Left ventricle myocardium inferior (tissue), 1 donor: ENCODE data around the gene GMFB. TPM values are rescaled to one million over a fixed set of nuclear protein-coding genes. Genes with fewer than 3 reads are reported as not detected.
A peak's percentile ranks its signal among the peaks of the same experiment; 100 is the strongest.

Source experiments
- DNase-seq: peaks from one replicate; pipeline ENCODE4 v3.0.0-alpha.2; 2020
- H3K27ac ChIP-seq: fragments of 200-600 bp; replicated peaks from 2 replicates; pipeline ENCODE4 v1.8.0; 2021
- H3K27me3 ChIP-seq: fragments of 200-600 bp; 2 replicates; pipeline ENCODE4 v1.8.0; 2021; ENCODE audit warnings: low read depth
- H3K36me3 ChIP-seq: fragments of 200-600 bp; 2 replicates; pipeline ENCODE4 v1.8.0; 2021
- H3K4me1 ChIP-seq: fragments of 200-600 bp; 2 replicates; pipeline ENCODE4 v1.8.0; 2021
- H3K4me3 ChIP-seq: fragments of 200-600 bp; 2 replicates; pipeline ENCODE4 v1.8.0; 2021; ENCODE audit warnings: mild to moderate bottlenecking, moderate library complexity
- H3K9me3 ChIP-seq: fragments of 200-600 bp; replicated peaks from 2 replicates; pipeline ENCODE4 v1.8.0; 2021
- intact Hi-C: fragments of 100-400 bp; cut with micrococcal nuclease; formaldehyde crosslinking; loops from one replicate; pipeline ENCODE4 v1.11.0; 2022
- long read RNA-seq: library from polyadenylated mRNA; unstranded; transcript quantifications from one replicate; pipeline ENCODE4 v2.0.0, GENCODE V29; 2021
- total RNA-seq: library from RNA; stranded (reverse); fragmentation: NEBNext Ultra II Directional; extraction: Animal tissue kit (Norgen Biotek cat#: 25700); gene quantifications from one replicate; pipeline ENCODE4 v1.2.1, GENCODE V29; 2021
- TF ChIP-seq, protein P1 (sequence below): fragments of 200-600 bp; IDR thresholded peaks from 2 replicates; pipeline ENCODE4 v1.8.0; 2021; ENCODE audit warnings: antibody characterized with exemption, mild to moderate bottlenecking, borderline replicate concordance
- donor health status: DM: no; HTN: yes; CAD: no; lungs with severe emphysema.

The GMFB gene
- 23.4 TPM for total RNA-seq
- long read RNA-seq, full-length matches to known transcripts, result 19 of 30 reads
- long read RNA-seq, partial matches to known transcripts, result 2 of 30 reads
- long read RNA-seq, other reads (novel, unspliced or antisense), result 9 of 30 reads

DNA sequence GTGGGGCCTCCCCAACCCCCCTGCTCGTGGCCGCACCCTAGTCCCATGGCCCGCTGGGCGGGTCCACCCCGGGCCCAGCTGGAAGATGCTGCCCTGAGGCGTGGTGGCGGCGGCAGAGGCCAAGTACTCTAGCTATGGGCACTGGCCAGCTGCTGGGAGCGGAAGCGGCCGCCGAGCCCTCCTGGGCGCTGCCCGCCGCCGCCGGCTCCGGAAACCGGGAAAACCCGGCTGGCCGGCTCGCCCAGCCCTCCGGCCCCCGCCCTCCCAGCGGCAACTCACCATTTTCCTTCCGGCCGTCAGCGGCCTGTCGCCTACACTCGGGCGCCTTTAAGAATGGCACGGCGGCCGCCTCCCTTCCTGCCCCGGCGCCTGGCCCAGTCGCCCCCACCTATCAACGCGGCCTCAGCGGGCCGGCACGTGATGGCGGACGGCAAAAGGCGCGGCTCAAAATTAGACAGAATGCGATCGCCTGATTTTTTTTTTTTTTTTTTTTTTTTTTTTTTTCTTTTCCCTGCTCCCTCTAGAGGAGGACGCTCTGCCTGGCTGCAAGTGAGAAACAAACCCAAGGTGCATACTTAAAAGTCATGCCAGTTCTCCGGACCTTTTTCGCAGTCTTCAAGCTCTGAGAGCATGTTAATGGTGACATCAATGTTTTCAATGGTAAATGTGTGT, at the start of gene GMFB:
TSS of gene GMFB (minus strand) at position 335 of the 672 bp plus-strand sequence. CDS start at position 282, 53 bp downstream.
- H3K4me3 ChIP-seq, result peak within 1 kb of the TSS; percentile 85
- TF ChIP-seq, protein P1, sequence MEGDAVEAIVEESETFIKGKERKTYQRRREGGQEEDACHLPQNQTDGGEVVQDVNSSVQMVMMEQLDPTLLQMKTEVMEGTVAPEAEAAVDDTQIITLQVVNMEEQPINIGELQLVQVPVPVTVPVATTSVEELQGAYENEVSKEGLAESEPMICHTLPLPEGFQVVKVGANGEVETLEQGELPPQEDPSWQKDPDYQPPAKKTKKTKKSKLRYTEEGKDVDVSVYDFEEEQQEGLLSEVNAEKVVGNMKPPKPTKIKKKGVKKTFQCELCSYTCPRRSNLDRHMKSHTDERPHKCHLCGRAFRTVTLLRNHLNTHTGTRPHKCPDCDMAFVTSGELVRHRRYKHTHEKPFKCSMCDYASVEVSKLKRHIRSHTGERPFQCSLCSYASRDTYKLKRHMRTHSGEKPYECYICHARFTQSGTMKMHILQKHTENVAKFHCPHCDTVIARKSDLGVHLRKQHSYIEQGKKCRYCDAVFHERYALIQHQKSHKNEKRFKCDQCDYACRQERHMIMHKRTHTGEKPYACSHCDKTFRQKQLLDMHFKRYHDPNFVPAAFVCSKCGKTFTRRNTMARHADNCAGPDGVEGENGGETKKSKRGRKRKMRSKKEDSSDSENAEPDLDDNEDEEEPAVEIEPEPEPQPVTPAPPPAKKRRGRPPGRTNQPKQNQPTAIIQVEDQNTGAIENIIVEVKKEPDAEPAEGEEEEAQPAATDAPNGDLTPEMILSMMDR, result peak; percentile 63
- H3K27ac ChIP-seq, result peak within 1 kb of the TSS; percentile 94
- no peaks in the 10 kb centered on the region for H3K27me3 ChIP-seq
- H3K9me3 ChIP-seq, result no peaks in the 10 kb centered on the region
- peak; percentile 95 for DNase-seq
- peaks cover 63% of the 10 kb centered on the region for H3K4me1 ChIP-seq
- H3K36me3 ChIP-seq, result no peaks in the 10 kb centered on the region
- intact Hi-C loops, result no loop called here

DNA sequence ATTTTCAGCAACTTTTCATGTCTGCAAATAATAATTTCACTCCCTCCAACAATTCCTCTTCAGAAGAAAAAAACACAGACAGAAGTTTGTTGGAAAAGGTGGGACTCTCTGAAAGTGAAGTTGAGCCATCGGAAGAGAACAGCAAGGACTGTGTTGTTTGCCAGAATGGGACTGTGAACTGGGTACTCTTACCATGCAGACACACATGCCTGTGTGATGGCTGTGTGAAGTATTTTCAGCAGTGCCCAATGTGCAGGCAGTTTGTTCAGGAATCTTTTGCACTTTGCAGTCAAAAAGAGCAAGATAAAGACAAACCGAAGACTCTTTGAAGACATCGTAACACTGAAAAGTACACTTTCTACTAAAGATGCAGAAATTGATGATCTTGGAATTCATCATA, 49.3 kb upstream of the GMFB start:
- Histone ChIP-seq H3K9me3 (no peaks in the 10 kb centered on the region), H3K36me3 (peaks cover 34% of the 10 kb centered on the region), H3K4me1 (peaks cover 9% of the 10 kb centered on the region), H3K27ac (no peak overlapping the region), H3K4me3 (no peak overlapping the region), H3K27me3 (no peaks in the 10 kb centered on the region)
- intact Hi-C loops, result no loop called here
- DNase-seq, result no peak
- TF ChIP-seq, protein P1, result no peak

DNA sequence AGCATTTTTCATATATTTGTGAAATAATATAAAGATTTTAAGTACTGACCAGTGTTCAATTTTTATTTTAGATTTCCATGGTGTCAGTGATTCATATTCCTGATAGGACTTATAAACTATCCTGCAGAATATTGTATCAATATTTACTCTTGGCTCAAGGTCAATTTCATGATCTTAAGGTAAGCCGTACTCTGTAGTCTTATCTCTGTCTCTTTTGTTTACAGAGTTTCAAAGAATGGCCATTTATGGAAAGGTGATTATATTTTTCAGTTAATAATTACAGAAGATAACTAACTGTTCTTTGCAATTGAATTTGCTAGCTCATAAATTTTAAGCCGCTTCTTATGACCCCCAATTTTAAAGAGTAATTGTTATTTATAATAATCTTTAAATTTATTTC, 48.9 kb upstream of the GMFB start:
- TF ChIP-seq, protein P1, result no peak
- H3K4me3 ChIP-seq, result no peak overlapping the region
- DNase-seq, result no peak
- peaks cover 34% of the 10 kb centered on the region for H3K36me3 ChIP-seq
- no peak overlapping the region for H3K27ac ChIP-seq
- peaks cover 9% of the 10 kb centered on the region for H3K4me1 ChIP-seq
- no peaks in the 10 kb centered on the region for H3K9me3 ChIP-seq
- intact Hi-C loops, result no loop called here
- H3K27me3 ChIP-seq, result no peaks in the 10 kb centered on the region

DNA sequence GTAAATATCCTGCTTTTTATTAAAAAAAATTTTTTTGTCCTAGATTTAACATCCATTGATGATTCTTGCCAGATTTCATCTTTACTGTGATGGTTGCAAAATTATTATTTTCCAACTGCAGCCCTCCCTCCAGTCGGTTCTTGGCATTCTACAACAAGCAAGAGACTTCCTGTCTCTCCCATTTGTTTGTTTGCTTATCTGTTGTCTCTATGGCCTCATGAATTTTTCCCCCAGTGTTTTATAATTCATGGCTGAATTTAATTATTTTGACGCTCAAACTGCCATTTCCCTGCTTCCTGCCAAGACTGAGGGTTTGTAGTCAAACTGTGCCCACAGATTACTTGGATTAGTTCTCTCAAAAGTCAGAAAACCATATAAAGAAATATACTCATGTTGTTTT, 46.9 kb upstream of the GMFB start:
- TF ChIP-seq, protein P1, result no peak
- Histone ChIP-seq H3K4me3 (no peak overlapping the region), H3K4me1 (peaks cover 9% of the 10 kb centered on the region), H3K9me3 (no peaks in the 10 kb centered on the region), H3K27me3 (no peaks in the 10 kb centered on the region), H3K36me3 (peaks cover 43% of the 10 kb centered on the region), H3K27ac (no peak overlapping the region)
- intact Hi-C loops, result no loop called here
- DNase-seq, result no peak

- H3K27me3 ChIP-seq, result no peaks in the 10 kb centered on the region
- peaks cover 9% of the 10 kb centered on the region for H3K4me1 ChIP-seq
- TF ChIP-seq, protein P1, result no peak
- peaks cover 45% of the 10 kb centered on the region for H3K36me3 ChIP-seq
- intact Hi-C loops, result no loop called here
- no peaks in the 10 kb centered on the region for H3K9me3 ChIP-seq
- no peak for DNase-seq
- no peak overlapping the region for H3K4me3 ChIP-seq
- H3K27ac ChIP-seq, result no peak overlapping the region
These were observed 46.3 kb upstream of the GMFB start for GRCh38 chr14:54535126-54535525.
